ENCODE data around the gene MYO1B. TPM values are rescaled to one million over a fixed set of nuclear protein-coding genes. Genes with fewer than 3 reads are reported as not detected.
A peak's percentile ranks its signal among the peaks of the same experiment; 100 is the strongest.

The MYO1B gene
- total RNA-seq, 1 donor, result 246 TPM

DNA sequence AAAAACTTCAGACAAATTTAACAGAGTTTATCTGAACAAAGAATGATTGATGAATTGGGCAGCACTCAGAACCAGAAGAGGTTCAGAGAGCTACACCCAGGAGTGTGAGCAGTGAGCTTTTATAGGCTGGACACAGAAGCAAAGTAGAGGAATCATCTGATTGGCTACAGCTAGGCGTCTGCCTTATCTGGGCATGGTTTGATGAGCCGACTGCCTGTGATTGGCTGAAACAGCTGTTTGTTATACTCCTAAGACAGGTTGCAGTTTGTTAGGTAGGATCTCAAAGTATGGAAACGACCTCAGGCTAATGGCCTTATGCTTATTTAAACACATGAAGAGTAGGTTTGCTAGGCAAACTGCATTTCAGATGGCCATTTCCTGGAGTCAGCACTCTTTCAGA lies 188.9 kb downstream of the MYO1B start:
- no peak for DNase-seq (ENCODE audit: insufficient read length, low spot score, missing footprints)

DNA sequence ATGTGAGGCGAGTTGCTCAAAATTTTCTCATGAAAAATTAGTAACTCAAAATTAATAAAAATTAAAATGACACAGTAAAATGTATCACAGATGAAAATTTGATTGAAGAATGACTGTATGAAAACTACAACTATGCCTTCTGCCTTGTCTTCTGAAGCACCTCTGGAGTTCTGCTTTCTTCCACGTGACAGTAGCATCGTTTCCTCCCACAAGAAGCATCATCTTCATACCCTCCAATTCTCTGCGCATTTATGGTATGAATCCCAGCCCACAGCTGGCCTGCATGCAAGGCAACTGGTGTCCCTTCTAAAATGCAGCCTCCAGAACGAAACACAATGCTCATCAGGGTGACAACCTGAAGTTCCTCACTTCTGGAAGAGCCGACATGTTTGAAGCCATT lies 189.9 kb downstream of the MYO1B start:
- no peaks in the 10 kb centered on the region for H4K20me1 ChIP-seq (ENCODE audit: insufficient read depth, low read length)
- H3K4me3 ChIP-seq (ENCODE audit: insufficient read depth, low read length), result no peak overlapping the region
- H3K36me3 ChIP-seq (ENCODE audit: insufficient read depth, low read length), result no peaks in the 10 kb centered on the region
- no peaks in the 10 kb centered on the region for H3K9me3 ChIP-seq (ENCODE audit: low read depth, low read length)
- H3K4me1 ChIP-seq (ENCODE audit: insufficient read depth, low read length), result no peaks in the 10 kb centered on the region
- H3K27me3 ChIP-seq (ENCODE audit: insufficient read depth, low read length), result no peaks in the 10 kb centered on the region
- no peak for DNase-seq (ENCODE audit: insufficient read length, low spot score, missing footprints)
- H2AFZ ChIP-seq (ENCODE audit: low read length), result no peak overlapping the region
- no peak overlapping the region for H3K4me2 ChIP-seq (ENCODE audit: insufficient read depth, low read length)
- TF ChIP-seq, protein P1, sequence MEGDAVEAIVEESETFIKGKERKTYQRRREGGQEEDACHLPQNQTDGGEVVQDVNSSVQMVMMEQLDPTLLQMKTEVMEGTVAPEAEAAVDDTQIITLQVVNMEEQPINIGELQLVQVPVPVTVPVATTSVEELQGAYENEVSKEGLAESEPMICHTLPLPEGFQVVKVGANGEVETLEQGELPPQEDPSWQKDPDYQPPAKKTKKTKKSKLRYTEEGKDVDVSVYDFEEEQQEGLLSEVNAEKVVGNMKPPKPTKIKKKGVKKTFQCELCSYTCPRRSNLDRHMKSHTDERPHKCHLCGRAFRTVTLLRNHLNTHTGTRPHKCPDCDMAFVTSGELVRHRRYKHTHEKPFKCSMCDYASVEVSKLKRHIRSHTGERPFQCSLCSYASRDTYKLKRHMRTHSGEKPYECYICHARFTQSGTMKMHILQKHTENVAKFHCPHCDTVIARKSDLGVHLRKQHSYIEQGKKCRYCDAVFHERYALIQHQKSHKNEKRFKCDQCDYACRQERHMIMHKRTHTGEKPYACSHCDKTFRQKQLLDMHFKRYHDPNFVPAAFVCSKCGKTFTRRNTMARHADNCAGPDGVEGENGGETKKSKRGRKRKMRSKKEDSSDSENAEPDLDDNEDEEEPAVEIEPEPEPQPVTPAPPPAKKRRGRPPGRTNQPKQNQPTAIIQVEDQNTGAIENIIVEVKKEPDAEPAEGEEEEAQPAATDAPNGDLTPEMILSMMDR (IDR thresholded peaks at IDR 0.05; ENCODE audit: extremely low read depth, low read depth, low read length), result no peak
- H3K27ac ChIP-seq (ENCODE audit: low read depth, low read length), result no peak overlapping the region
- no peaks in the 10 kb centered on the region for H3K79me2 ChIP-seq (ENCODE audit: insufficient read depth, low read length)

More for the DNA sequence above, 188.9 kb downstream of the MYO1B start:
- no peak overlapping the region for H3K4me2 ChIP-seq (ENCODE audit: insufficient read depth, low read length)
- H3K4me1 ChIP-seq (ENCODE audit: insufficient read depth, low read length), result no peaks in the 10 kb centered on the region
- H3K4me3 ChIP-seq (ENCODE audit: insufficient read depth, low read length), result no peak overlapping the region
- no peak overlapping the region for H2AFZ ChIP-seq (ENCODE audit: low read length)
- no peaks in the 10 kb centered on the region for H3K36me3 ChIP-seq (ENCODE audit: insufficient read depth, low read length)
- TF ChIP-seq, protein P1 (IDR thresholded peaks at IDR 0.05; ENCODE audit: extremely low read depth, low read depth, low read length), result no peak
- H3K27ac ChIP-seq (ENCODE audit: low read depth, low read length), result no peak overlapping the region
- H3K27me3 ChIP-seq (ENCODE audit: insufficient read depth, low read length), result no peaks in the 10 kb centered on the region
- no peaks in the 10 kb centered on the region for H4K20me1 ChIP-seq (ENCODE audit: insufficient read depth, low read length)
- no peaks in the 10 kb centered on the region for H3K9me3 ChIP-seq (ENCODE audit: low read depth, low read length)
- no peaks in the 10 kb centered on the region for H3K79me2 ChIP-seq (ENCODE audit: insufficient read depth, low read length)

DNA sequence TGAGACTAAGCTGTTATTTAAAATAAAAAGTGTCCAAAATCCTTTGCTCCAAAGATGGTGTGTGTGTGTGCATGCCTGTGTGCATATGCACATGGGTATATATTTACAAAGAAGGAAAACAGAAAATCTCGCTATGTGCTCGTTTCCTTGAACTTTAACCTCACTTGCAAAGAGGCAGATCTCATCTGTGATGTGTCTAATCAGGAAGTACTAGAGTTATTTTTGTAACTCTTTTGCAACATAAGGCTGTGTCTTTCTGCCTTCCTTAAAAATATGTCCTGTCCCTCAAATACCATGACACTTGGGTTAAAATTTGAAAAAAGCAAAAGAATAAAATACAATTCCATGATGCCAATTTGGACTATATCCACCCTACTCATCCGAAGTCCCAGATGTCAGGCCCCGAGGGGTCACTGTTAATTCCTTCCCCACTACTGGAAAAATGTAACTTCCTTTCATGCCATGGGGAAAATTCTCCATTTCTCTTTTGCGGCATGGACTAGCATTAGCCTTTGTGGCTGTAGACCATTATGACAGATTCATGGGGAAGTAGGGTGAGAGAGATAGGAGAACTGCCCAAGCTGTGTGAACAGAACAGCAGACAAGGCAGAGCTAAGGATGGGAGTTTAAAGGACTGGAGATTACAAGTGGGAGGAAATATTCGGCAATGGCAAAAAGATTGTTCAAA lies 191.3 kb downstream of the MYO1B start:
- TF ChIP-seq, protein P1 (IDR thresholded peaks at IDR 0.05; ENCODE audit: extremely low read depth, low read depth, low read length), result no peak
- H3K4me2 ChIP-seq (ENCODE audit: insufficient read depth, low read length), result no peak overlapping the region
- no peaks in the 10 kb centered on the region for H3K36me3 ChIP-seq (ENCODE audit: insufficient read depth, low read length)
- no peaks in the 10 kb centered on the region for H3K79me2 ChIP-seq (ENCODE audit: insufficient read depth, low read length)
- no peak overlapping the region for H3K27ac ChIP-seq (ENCODE audit: low read depth, low read length)
- no peaks in the 10 kb centered on the region for H3K4me1 ChIP-seq (ENCODE audit: insufficient read depth, low read length)
- H3K27me3 ChIP-seq (ENCODE audit: insufficient read depth, low read length), result no peaks in the 10 kb centered on the region
- no peaks in the 10 kb centered on the region for H4K20me1 ChIP-seq (ENCODE audit: insufficient read depth, low read length)
- H2AFZ ChIP-seq (ENCODE audit: low read length), result no peak overlapping the region
- no peak overlapping the region for H3K4me3 ChIP-seq (ENCODE audit: insufficient read depth, low read length)
- no peaks in the 10 kb centered on the region for H3K9me3 ChIP-seq (ENCODE audit: low read depth, low read length)
- DNase-seq (ENCODE audit: insufficient read length, low spot score, missing footprints), result no peak

DNA sequence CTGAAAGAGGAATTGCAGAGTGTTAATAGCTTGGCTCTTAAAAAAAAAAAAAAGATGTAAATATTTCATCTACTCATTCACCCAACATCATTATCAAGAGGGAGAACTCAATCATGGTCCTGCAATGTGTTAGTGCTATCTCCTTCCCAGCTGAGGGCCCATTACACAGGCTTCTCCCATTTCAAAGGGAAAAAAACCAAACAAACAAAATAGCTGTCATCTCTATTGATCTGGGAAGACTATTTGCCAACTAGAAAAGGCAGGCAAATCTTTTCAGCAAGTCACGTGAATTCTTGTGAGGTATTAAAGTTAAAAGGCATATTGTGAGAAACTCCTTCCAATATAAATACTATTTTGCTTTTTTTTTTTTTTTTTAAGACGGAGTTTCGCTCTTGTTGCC lies 194.3 kb downstream of the MYO1B start:
- peak; percentile 39 for DNase-seq (ENCODE audit: insufficient read length, low spot score, missing footprints)
- H2AFZ ChIP-seq (ENCODE audit: low read length), result no peak overlapping the region
- H3K4me1 ChIP-seq (ENCODE audit: insufficient read depth, low read length), result no peaks in the 10 kb centered on the region
- H3K4me3 ChIP-seq (ENCODE audit: insufficient read depth, low read length), result no peak overlapping the region
- no peaks in the 10 kb centered on the region for H4K20me1 ChIP-seq (ENCODE audit: insufficient read depth, low read length)
- no peaks in the 10 kb centered on the region for H3K36me3 ChIP-seq (ENCODE audit: insufficient read depth, low read length)
- no peaks in the 10 kb centered on the region for H3K79me2 ChIP-seq (ENCODE audit: insufficient read depth, low read length)
- no peak overlapping the region for H3K4me2 ChIP-seq (ENCODE audit: insufficient read depth, low read length)
- no peaks in the 10 kb centered on the region for H3K9me3 ChIP-seq (ENCODE audit: low read depth, low read length)
- H3K27ac ChIP-seq (ENCODE audit: low read depth, low read length), result no peak overlapping the region
- no peaks in the 10 kb centered on the region for H3K27me3 ChIP-seq (ENCODE audit: insufficient read depth, low read length)
- TF ChIP-seq, protein P1 (IDR thresholded peaks at IDR 0.05; ENCODE audit: extremely low read depth, low read depth, low read length), result no peak

Data from osteoblast (primary cell).